Effector CD4-positive, alpha-beta T cell (primary cell): Measurements from ENCODE around the gene TMEM178B.

Source experiments
- DNase-seq: peaks from one replicate; pipeline ENCODE4 v3.0.0-alpha.2; 2020

Gene TMEM178B

GRCh38 chr7:141265668-141266067 lies 191.8 kb downstream of the TMEM178B start:
- DNase-seq = no peak

- DNase-seq = no peak
Observed at GRCh38 chr7:141268614-141269013, 194.8 kb downstream of the TMEM178B start.

- DNase-seq = no peak
Observed at GRCh38 chr7:141271451-141271850, 197.6 kb downstream of the TMEM178B start.

DNA sequence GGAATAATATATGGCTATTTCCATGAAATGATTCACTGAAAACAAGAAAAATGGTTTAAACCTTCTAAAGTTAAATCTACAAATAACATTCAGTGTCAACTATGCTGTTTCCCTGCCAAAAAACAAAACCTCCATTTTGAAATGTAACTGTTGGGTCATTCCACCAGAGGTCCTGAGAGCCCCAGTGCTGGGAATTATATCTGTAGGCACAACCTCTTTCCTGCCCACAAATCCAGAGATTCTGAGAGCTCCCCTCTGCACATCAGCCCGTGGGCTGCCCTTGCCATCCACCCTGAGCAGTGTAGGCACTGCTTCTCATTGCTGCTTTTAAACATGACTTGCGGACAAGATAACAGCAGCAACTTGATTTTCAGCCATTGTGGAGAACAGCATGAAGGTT lies 198.6 kb downstream of the TMEM178B start:
- no peak for DNase-seq

DNA sequence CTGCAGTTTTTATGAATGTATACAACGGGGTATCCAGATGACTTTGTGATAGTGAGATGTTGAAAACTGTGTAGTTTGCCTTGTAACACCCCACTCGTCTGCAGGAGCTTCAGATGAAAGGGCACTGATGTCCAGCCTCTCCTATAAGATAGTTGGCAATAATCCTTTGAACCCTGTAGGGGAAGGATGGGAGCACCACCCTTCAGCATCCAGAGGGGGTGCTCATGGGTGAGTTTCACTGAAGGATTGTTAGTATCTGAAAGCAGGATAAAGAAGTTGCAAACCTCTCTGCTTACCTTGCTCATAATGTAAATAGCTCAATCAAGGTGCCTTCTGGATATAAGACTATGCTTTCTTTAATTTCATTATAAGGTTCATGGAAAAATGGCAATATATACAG lies 201.5 kb downstream of the TMEM178B start:
- no peak for DNase-seq

DNA sequence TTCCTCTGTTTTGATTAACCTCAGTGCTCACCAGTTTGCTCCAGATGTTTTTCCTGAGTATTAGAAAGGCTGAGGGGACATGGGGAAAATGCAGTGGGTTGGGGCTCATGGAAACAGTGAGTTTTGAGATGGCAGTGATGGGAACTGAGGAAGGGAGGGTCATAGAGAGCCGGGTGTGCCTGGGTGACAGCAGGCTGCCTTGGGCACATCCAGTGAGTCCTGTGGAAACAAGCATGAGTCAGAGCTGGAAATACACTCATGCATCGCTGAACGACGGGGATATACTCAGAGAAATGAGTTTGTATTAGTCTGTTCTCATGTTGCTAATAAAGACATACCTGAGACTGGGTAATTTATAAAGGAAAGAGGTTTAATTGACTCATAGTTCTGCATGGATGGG lies 202.2 kb downstream of the TMEM178B start:
- DNase-seq = no peak

- DNase-seq = no peak
Observed at GRCh38 chr7:141280100-141280499, 206.2 kb downstream of the TMEM178B start.

- no peak for DNase-seq
Observed at GRCh38 chr7:141281311-141281710, 207.4 kb downstream of the TMEM178B start.

DNA sequence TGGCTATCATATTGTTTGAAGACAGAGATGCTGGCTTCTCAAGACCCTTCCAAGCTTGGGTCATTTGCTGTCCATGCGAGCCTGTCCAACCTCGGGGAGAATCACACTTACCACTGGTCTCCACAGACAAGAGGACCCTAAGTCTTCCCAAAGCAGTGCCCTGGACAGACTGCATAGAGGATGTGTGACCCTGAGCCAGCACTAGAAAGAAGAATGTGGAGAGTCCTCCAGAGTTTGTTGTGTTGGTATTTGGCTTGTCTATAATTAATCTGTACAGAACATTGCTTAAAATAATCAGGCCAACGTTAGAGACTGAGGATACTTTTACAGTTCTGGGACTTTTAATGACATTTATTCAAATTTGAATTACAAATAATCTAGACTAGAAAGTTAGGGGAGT lies 212.7 kb downstream of the TMEM178B start:
- no peak for DNase-seq

- DNase-seq = no peak
Observed at GRCh38 chr7:141287936-141288335, 214.1 kb downstream of the TMEM178B start.

- DNase-seq = no peak
Observed at GRCh38 chr7:141288626-141289025, 214.8 kb downstream of the TMEM178B start.

DNA sequence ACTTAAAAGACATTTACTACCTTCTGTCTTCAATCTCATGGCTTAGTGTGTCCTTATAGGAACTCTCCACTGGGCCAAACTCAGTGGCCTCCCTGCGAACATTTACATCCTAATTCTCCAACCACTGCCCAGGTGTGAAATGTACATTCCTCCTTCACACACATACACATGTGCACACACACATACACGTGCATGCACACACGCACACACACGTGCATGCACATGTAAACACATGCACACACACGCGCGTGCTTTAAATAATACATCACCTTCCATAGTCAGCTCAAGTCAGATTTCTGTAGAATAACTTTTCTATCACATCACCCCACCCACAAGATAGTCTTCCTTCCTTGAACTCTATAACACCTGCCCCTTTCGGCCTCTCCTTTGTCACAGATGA lies 216.5 kb downstream of the TMEM178B start:
- DNase-seq = no peak

DNA sequence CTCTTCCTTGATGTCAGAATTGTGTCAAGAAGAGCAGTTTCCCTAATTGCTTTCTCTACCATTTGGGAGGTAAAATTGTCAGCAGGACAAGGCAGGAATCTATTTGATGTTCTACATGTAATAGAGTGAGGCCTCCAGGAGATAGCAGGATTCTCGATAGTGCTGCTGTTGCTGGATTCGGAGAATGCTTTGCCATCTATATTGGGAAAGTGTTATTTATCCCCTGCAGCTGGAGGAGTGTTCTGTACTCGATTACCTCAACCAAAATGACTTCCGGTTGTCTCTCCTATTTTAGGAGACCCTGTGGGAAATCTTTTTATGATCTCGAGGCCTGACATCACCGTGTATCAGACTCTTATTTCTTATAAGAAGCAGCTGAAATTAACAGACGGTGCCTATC lies 217.1 kb downstream of the TMEM178B start:
- DNase-seq = no peak

- no peak for DNase-seq
Observed at GRCh38 chr7:141291541-141291940, 217.7 kb downstream of the TMEM178B start.

DNA sequence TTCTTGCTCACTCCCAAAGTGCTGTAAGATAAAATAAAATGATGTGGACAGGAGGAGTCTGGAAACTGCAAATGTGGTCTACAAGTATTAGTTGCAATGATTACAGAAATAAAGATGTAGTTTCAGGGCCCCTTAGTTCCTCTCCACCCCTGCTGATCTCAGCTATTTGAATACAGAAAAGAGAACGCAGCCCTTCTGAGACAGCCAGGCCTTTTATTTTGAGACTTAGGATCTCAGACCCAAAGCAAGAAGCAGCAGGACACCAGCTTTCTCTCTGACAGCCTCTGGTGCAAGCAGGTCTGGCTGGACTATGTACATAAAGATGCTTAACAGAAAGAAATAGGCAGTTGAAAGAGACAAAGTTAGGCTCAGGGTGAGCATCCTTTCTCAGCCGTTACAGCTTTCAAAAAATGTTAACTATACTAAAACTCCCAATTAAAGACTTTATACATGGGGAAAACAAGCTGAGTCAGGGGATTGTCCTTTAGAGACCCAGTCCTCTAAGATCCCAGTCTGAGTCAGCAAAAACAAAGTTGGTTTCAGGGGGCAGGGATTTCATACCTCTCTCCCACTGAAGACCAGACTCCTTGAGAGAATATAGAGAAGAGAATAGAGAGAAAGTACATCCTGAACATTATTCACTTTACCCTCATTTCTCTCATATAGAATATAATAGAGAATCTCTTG lies 220.4 kb downstream of the TMEM178B start:
- no peak for DNase-seq

GRCh38 chr7:141295367-141295895 lies 221.6 kb downstream of the TMEM178B start:
- no peak for DNase-seq

DNA sequence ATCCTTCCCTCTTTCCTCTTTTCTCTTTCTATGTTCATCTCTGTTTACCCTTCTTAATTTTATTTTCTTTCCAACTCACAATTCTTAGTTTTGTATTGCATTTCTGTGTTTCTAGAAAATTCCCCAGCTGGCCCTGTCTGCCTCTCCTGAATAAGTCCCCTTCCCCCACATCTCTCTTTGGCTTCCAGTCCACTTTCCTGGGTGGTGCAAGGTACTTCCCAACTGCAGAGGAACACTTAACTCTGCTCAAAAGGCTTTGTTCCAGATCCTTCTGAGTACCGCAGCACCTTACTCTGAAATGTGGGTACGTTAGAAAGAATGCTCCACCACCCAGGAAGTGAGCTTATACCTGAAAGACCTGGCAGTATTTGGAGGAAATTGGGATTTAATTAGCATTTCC lies 227.0 kb downstream of the TMEM178B start:
- no peak for DNase-seq

GRCh38 chr7:141301544-141301943 lies 227.7 kb downstream of the TMEM178B start:
- DNase-seq = no peak

- no peak for DNase-seq
Observed at GRCh38 chr7:141302617-141303016, 228.8 kb downstream of the TMEM178B start.

DNA sequence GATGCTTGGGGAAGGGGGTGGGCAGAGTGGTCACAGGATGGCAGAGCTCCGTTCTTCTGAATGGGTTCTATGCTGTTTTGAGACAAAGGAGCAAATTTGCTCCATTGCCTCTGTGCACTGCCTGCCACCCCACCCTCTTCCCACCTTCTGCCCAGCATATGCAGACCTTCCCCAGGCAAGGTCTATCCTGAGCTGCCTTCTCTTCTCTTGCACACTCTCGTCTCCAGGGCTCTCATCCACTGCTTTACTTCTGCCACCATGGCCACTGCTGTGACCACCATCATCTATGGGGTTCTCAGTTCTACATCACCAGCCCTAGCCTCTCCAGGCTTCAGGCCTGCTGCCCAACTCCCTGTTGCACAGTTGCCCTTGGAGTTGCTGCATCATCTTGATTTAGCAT lies 230.4 kb downstream of the TMEM178B start:
- DNase-seq = no peak

DNA sequence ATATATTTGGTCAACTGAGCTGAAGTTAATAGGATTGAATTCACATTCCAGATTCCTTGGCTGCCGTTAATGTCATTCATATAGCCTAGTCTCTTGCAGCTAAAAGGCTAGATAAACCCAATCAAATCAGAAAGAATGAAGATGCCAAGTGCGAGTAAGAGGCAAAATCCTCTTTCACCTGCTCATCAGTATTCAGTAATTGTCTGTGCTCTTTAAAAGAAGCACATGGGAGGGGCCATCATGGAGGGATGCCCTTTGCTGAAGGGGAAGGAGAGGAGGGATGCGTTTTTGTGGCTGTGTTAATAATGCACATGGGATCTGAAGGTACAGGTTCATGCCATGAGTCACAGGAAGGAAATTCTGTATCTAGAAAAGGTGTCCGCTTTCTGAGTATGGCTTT lies 232.2 kb downstream of the TMEM178B start:
- no peak for DNase-seq

- no peak for DNase-seq
Observed at GRCh38 chr7:141312395-141312794, 238.5 kb downstream of the TMEM178B start.

DNA sequence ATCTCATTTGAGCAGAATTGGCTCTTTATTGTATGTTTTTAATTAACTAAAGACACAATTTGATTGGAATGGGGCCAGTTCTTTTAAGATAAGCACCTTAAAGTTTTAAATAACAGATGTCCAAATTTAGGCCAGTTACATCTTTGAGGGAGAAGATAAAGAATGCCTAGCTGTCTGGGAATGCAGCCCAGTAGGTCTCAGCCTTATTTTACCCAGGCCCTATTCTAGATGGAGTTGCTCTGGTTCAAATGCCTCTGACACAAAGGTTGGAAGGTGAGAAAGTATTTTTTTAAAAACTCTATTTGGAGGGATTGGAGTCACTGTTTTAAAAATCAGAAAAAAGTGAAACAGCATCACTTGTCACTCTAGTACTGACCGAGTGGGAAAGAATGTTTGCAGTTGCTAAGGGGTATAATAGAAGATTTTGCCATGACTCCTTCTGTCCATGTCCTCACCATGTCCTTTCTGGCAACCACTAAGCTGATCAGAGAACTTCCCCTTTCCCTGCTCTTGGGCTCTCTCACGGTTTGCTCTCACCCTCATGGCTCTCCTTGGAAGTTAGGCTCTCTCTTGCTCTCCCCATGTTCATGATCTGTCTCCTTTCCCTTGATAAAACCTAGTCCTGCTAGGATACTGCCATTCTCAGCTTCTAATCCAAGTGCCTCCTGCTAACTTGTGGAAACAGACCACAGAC lies 239.1 kb downstream of the TMEM178B start:
- DNase-seq = no peak

DNA sequence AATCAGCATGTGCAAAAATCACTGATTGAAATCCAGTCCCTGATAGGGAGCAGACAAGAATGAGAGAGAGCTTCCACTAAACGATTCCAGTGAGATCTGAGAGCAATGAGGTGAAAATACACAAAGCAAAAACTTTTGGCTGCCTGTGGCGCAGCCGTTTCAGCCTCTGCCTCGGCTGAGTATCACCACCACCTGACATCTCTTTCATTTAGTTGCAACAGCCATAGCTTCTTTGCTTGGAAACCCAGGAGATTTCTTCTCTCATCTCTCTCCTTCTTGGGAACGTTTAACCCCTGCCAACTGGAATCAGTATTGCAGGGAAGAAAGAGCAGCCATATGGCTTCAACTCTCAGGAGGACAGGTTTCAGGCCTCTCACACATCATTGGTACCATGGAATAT lies 240.0 kb downstream of the TMEM178B start:
- DNase-seq = no peak
